HepG2 (cell line): Measurements from ENCODE around the gene STEAP1B. TPM values are rescaled to one million over a fixed set of nuclear protein-coding genes. Genes with fewer than 3 reads are reported as not detected.

ENCODE experiments used
- GLI4 ChIP-seq: sonication (generic); formaldehyde crosslinking; IDR thresholded peaks from 2 replicates; pipeline ENCODE4 v1.5.1; 2020; ENCODE audit warnings: missing genetic modification reagents, mild to moderate bottlenecking, moderate library complexity, borderline replicate concordance
- MTF2 ChIP-seq: sonication (generic); formaldehyde crosslinking; IDR thresholded peaks from 2 replicates; pipeline ENCODE4 v1.5.0; 2020; ENCODE audit warnings: missing genetic modification reagents, borderline replicate concordance
- NCOA2 ChIP-seq: sonication (generic); formaldehyde crosslinking; IDR thresholded peaks from 2 replicates; pipeline ENCODE4 v1.8.0; 2022; ENCODE audit warnings: inconsistent platforms
- SMAD9 ChIP-seq: sonication (generic); formaldehyde crosslinking; IDR thresholded peaks from 2 replicates; pipeline ENCODE4 v1.5.1; 2020; ENCODE audit warnings: mild to moderate bottlenecking, missing genetic modification reagents
- TARDBP ChIP-seq: sonication (generic); formaldehyde crosslinking; IDR thresholded peaks from 2 replicates; pipeline ENCODE4 v1.8.0; 2022; ENCODE audit warnings: mild to moderate bottlenecking, missing genetic modification reagents
- TGIF2 ChIP-seq: IDR thresholded peaks from 2 replicates; pipeline ENCODE4 v1.6.1; 2016; ENCODE audit warnings: control low read depth, missing compliant biosample characterization
- ZBTB8A ChIP-seq: sonication (generic); formaldehyde crosslinking; IDR thresholded peaks from 2 replicates; pipeline ENCODE4 v1.4.0; 2020; ENCODE audit warnings: mild to moderate bottlenecking, low read depth, missing genetic modification reagents, borderline replicate concordance
- ZNF460 ChIP-seq: sonication (generic); formaldehyde crosslinking; IDR thresholded peaks from 2 replicates; pipeline ENCODE4 v1.5.1; 2020; ENCODE audit warnings: missing genetic modification reagents, mild to moderate bottlenecking, borderline replicate concordance
- ZNF652 ChIP-seq: IDR thresholded peaks from 2 replicates; pipeline ENCODE4 v1.6.1; 2016; ENCODE audit warnings: low read depth, borderline replicate concordance
- ZNF891 ChIP-seq: sonication (generic); formaldehyde crosslinking; IDR thresholded peaks from 2 replicates; pipeline ENCODE4 v1.5.0; 2020; ENCODE audit warnings: mild to moderate bottlenecking, missing genetic modification reagents
- polyA plus RNA-seq, 8 experiments: library from polyadenylated mRNA; depleted of rRNA in 3 of 8; stranded (reverse) in 7 of 8; unstranded in 1 of 8; fragments of >200 nt; fragmentation: Illumina TruSeq in 4 of 8; extraction: Trizol in 4 of 8; gene quantifications; 2 replicates each; pipeline versions ENCODE4 v1.2.1 to v1.2.3, GENCODE V29; 2011 to 2016; ENCODE audit warnings: low read depth in 4 of 8, missing spikeins in 1 of 8, mixed read lengths in 1 of 8; ENCODE audit not compliant: insufficient read depth in 1 of 8
- total RNA-seq, 5 experiments: library from RNA; depleted of rRNA; stranded (reverse); fragments of >200 nt; fragmentation: Illumina TruSeq; extraction: Trizol; gene quantifications; 2 replicates each; pipeline ENCODE4 v1.2.3, GENCODE V29; 2016; ENCODE audit warnings: low read depth in 1 of 5
- TF ChIP-seq, protein P1 (sequence below): sonication (generic); formaldehyde crosslinking; IDR thresholded peaks from 2 replicates; pipeline ENCODE4 v1.8.1; 2023; ENCODE audit warnings: mild to moderate bottlenecking, missing genetic modification reagents
- TF ChIP-seq, protein P2 (sequence below): sonication (generic); formaldehyde crosslinking; IDR thresholded peaks from 2 replicates; pipeline ENCODE4 v1.5.0; 2020; ENCODE audit warnings: missing genetic modification reagents
- TF ChIP-seq, protein P3 (sequence below): sonication (generic); formaldehyde crosslinking; IDR thresholded peaks from 2 replicates; pipeline ENCODE4 v1.4.0; 2020; ENCODE audit warnings: missing genetic modification reagents; ENCODE audit errors: not compliant biosample characterization
- TF ChIP-seq, protein P4 (sequence below): sonication (generic); formaldehyde crosslinking; IDR thresholded peaks from 2 replicates; pipeline ENCODE4 v1.4.0; 2020; ENCODE audit warnings: mild to moderate bottlenecking, missing genetic modification reagents
- TF ChIP-seq, protein P5 (sequence below): sonication (generic); formaldehyde crosslinking; IDR thresholded peaks from 2 replicates; pipeline ENCODE4 v1.4.0; 2020; ENCODE audit warnings: missing genetic modification reagents, borderline replicate concordance
- TF ChIP-seq, protein P6 (sequence below): sonication (generic); formaldehyde crosslinking; IDR thresholded peaks from 2 replicates; pipeline ENCODE4 v1.4.0; 2020; ENCODE audit warnings: missing genetic modification reagents

STEAP1B gene
- total and polyA plus RNA-seq, 2 of the 13 experiments (the other 11 are each of a cell fraction or from before 2014, with no cell fraction given) = not detected

DNA sequence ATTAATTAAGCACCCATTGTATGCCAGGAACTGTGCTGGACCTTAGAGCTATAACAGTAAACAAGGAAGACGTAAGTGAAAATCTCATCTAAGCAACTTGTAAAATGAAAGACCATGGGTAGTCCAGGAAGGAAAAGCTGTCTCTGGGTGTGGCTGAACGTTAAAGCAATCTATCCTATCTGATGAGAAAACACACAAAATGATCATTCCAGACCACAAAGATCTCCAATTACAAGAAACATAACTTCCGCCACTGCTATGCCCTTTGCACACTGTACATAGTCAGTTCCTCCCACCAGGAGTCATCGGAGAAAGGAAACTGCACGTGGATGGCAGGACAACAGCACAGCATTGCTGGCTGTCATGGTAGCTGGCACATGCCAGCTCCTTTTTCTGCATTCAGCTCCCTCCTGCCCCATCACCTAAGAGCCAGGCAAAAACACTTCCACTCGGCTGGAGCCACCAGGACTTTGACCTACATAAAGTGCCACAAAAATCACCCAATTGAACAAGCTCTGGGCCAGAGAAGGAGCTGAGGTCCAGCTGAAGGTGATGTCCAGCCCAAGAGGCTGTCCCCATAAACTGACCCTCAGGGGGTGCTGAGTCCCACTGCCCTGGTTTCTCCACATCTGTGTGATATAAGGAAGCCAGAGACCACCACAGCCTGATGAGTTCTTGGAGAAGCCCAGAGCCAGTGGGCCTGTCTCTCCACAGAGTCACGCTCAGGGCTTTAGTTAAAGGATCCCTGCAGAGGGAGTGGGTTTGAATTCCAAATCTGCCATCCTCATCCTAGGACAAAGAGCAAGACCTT, 56.4 kb downstream of the STEAP1B start (continued):
- TF ChIP-seq, protein P1, sequence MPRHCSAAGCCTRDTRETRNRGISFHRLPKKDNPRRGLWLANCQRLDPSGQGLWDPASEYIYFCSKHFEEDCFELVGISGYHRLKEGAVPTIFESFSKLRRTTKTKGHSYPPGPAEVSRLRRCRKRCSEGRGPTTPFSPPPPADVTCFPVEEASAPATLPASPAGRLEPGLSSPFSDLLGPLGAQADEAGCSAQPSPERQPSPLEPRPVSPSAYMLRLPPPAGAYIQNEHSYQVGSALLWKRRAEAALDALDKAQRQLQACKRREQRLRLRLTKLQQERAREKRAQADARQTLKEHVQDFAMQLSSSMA (CRISPR knock-in tag) = no peak; the same call in 1 of the 2 replicates
- TF ChIP-seq, protein P2, sequence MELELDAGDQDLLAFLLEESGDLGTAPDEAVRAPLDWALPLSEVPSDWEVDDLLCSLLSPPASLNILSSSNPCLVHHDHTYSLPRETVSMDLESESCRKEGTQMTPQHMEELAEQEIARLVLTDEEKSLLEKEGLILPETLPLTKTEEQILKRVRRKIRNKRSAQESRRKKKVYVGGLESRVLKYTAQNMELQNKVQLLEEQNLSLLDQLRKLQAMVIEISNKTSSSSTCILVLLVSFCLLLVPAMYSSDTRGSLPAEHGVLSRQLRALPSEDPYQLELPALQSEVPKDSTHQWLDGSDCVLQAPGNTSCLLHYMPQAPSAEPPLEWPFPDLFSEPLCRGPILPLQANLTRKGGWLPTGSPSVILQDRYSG = peak; percentile 82; the same call in 1 of the 2 replicates
- 0 out of 2 replicates have a peak, but pooled peaks have one; percentile 64 for TF ChIP-seq ZNF891 (CRISPR knock-in tag)
- TF ChIP-seq NCOA2 = peak; percentile 82
- TF ChIP-seq, protein P3, sequence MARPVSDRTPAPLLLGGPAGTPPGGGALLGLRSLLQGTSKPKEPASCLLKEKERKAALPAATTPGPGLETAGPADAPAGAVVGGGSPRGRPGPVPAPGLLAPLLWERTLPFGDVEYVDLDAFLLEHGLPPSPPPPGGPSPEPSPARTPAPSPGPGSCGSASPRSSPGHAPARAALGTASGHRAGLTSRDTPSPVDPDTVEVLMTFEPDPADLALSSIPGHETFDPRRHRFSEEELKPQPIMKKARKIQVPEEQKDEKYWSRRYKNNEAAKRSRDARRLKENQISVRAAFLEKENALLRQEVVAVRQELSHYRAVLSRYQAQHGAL (CRISPR knock-in tag) = no peak
- no peak for TF ChIP-seq ZNF460 (CRISPR knock-in tag)
- no peak for TF ChIP-seq MTF2 (CRISPR knock-in tag)
- peak; percentile 59 for TF ChIP-seq ZNF652 (CRISPR knock-in tag)
- TF ChIP-seq, protein P4, sequence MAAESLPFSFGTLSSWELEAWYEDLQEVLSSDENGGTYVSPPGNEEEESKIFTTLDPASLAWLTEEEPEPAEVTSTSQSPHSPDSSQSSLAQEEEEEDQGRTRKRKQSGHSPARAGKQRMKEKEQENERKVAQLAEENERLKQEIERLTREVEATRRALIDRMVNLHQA (CRISPR knock-in tag) = no peak
- TF ChIP-seq, protein P5, sequence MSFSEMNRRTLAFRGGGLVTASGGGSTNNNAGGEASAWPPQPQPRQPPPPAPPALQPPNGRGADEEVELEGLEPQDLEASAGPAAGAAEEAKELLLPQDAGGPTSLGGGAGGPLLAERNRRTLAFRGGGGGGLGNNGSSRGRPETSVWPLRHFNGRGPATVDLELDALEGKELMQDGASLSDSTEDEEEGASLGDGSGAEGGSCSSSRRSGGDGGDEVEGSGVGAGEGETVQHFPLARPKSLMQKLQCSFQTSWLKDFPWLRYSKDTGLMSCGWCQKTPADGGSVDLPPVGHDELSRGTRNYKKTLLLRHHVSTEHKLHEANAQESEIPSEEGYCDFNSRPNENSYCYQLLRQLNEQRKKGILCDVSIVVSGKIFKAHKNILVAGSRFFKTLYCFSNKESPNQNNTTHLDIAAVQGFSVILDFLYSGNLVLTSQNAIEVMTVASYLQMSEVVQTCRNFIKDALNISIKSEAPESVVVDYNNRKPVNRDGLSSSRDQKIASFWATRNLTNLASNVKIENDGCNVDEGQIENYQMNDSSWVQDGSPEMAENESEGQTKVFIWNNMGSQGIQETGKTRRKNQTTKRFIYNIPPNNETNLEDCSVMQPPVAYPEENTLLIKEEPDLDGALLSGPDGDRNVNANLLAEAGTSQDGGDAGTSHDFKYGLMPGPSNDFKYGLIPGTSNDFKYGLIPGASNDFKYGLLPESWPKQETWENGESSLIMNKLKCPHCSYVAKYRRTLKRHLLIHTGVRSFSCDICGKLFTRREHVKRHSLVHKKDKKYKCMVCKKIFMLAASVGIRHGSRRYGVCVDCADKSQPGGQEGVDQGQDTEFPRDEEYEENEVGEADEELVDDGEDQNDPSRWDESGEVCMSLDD = no peak
- TF ChIP-seq TGIF2 (CRISPR knock-in tag) = peak; percentile 93
- TF ChIP-seq, protein P6, sequence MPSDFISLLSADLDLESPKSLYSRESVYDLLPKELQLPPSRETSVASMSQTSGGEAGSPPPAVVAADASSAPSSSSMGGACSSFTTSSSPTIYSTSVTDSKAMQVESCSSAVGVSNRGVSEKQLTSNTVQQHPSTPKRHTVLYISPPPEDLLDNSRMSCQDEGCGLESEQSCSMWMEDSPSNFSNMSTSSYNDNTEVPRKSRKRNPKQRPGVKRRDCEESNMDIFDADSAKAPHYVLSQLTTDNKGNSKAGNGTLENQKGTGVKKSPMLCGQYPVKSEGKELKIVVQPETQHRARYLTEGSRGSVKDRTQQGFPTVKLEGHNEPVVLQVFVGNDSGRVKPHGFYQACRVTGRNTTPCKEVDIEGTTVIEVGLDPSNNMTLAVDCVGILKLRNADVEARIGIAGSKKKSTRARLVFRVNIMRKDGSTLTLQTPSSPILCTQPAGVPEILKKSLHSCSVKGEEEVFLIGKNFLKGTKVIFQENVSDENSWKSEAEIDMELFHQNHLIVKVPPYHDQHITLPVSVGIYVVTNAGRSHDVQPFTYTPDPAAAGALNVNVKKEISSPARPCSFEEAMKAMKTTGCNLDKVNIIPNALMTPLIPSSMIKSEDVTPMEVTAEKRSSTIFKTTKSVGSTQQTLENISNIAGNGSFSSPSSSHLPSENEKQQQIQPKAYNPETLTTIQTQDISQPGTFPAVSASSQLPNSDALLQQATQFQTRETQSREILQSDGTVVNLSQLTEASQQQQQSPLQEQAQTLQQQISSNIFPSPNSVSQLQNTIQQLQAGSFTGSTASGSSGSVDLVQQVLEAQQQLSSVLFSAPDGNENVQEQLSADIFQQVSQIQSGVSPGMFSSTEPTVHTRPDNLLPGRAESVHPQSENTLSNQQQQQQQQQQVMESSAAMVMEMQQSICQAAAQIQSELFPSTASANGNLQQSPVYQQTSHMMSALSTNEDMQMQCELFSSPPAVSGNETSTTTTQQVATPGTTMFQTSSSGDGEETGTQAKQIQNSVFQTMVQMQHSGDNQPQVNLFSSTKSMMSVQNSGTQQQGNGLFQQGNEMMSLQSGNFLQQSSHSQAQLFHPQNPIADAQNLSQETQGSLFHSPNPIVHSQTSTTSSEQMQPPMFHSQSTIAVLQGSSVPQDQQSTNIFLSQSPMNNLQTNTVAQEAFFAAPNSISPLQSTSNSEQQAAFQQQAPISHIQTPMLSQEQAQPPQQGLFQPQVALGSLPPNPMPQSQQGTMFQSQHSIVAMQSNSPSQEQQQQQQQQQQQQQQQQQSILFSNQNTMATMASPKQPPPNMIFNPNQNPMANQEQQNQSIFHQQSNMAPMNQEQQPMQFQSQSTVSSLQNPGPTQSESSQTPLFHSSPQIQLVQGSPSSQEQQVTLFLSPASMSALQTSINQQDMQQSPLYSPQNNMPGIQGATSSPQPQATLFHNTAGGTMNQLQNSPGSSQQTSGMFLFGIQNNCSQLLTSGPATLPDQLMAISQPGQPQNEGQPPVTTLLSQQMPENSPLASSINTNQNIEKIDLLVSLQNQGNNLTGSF (CRISPR knock-in tag) = no peak
- TF ChIP-seq SMAD9 = no peak
- TF ChIP-seq GLI4 (CRISPR knock-in tag) = no peak
- TF ChIP-seq ZBTB8A (CRISPR knock-in tag) = no peak
- peak; percentile 44; the same call in 1 of the 2 replicates for TF ChIP-seq TARDBP (CRISPR knock-in tag)
